ENCODE data around the gene HOXB2.
A peak's percentile ranks its signal among the peaks of the same experiment; 100 is the strongest.

Gene HOXB2

GRCh38 chr17:48545022-48545375 is at the start of gene HOXB2:
Gene HOXB2, minus strand, starts transcription at chr17:48545109. Its CDS starts 198 bp downstream, at chr17:48544911.
- no peaks in the 10 kb centered on the region for H3K36me3 ChIP-seq (ENCODE audit: control insufficient read depth, insufficient read depth, low read length)
- peak within 1 kb of the TSS; percentile 68 for H3K9ac ChIP-seq (ENCODE audit: low read length)
- H3K4me3 ChIP-seq (ENCODE audit: low read length): no peak within 1 kb of the TSS
- H3K9me3 ChIP-seq (ENCODE audit: control insufficient read depth, low read length): no peaks in the 10 kb centered on the region
- H3K27me3 ChIP-seq (ENCODE audit: control insufficient read depth, insufficient read depth, low read length): peaks cover 84% of the 10 kb centered on the region
- peaks cover 4% of the 10 kb centered on the region for H3K4me1 ChIP-seq (ENCODE audit: control insufficient read depth, insufficient read depth, low read length)

DNA sequence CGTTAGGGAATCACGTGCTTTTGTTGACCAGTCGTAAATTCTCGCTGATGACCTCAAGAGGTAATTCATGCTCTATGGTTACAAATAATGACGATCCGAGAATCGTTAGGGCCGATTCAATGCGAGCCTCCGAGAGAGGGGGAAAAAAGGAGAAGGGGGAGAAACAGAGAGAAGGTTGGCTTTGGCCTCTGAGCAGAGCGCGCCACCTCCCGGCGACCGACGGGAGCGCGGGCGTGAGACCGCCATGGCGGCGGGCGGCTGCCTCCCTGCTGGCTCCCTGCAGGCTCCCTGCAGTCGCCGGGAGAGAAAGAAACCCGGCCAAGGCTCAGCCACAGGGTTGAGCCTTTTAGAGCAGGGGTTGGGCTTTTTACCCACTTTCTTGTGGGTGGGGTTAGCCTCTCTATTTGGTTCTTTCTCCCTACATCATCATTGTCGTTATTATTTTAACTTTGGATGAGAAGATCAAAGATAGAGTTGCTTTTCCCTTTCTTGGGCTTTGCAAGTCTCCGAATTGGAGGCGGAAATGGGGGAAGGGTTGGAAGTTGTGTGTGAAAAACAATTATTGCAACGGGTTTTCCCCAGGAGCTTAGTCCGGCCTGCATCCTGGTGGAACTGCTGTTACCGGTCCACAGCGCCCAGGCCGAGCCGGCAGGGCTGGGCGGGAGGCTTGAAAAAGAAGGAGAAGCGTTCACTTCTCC is 49.1 kb upstream of the HOXB2 start:
- H3K36me3 ChIP-seq (ENCODE audit: control insufficient read depth, insufficient read depth, low read length): no peaks in the 10 kb centered on the region
- H3K9ac ChIP-seq (ENCODE audit: low read length): peak overlapping the region; percentile 23
- H3K4me1 ChIP-seq (ENCODE audit: control insufficient read depth, insufficient read depth, low read length): peaks cover 12% of the 10 kb centered on the region
- no peaks in the 10 kb centered on the region for H3K9me3 ChIP-seq (ENCODE audit: control insufficient read depth, low read length)
- H3K27me3 ChIP-seq (ENCODE audit: control insufficient read depth, insufficient read depth, low read length): peaks cover 95% of the 10 kb centered on the region
- no peak overlapping the region for H3K4me3 ChIP-seq (ENCODE audit: low read length)

- H3K27me3 ChIP-seq (ENCODE audit: control insufficient read depth, insufficient read depth, low read length): peaks cover 95% of the 10 kb centered on the region
- H3K9ac ChIP-seq (ENCODE audit: low read length): peak within 1 kb of the TSS; percentile 50
- H3K36me3 ChIP-seq (ENCODE audit: control insufficient read depth, insufficient read depth, low read length): no peaks in the 10 kb centered on the region
- no peaks in the 10 kb centered on the region for H3K9me3 ChIP-seq (ENCODE audit: control insufficient read depth, low read length)
- H3K4me3 ChIP-seq (ENCODE audit: low read length): no peak within 1 kb of the TSS
- peaks cover 12% of the 10 kb centered on the region for H3K4me1 ChIP-seq (ENCODE audit: control insufficient read depth, insufficient read depth, low read length)
These were observed 48.4 kb upstream of the HOXB2 start, which contains the start of gene HOXB5 for GRCh38 chr17:48593126-48593829. Gene HOXB5, minus strand, starts transcription at chr17:48593779. Its CDS starts 97 bp downstream, at chr17:48593682.

GRCh38 chr17:48592577-48592976 is 47.7 kb upstream of the HOXB2 start:
- peaks cover 12% of the 10 kb centered on the region for H3K4me1 ChIP-seq (ENCODE audit: control insufficient read depth, insufficient read depth, low read length)
- H3K9ac ChIP-seq (ENCODE audit: low read length): peak overlapping the region; percentile 50
- no peaks in the 10 kb centered on the region for H3K36me3 ChIP-seq (ENCODE audit: control insufficient read depth, insufficient read depth, low read length)
- no peaks in the 10 kb centered on the region for H3K9me3 ChIP-seq (ENCODE audit: control insufficient read depth, low read length)
- H3K27me3 ChIP-seq (ENCODE audit: control insufficient read depth, insufficient read depth, low read length): peaks cover 95% of the 10 kb centered on the region
- H3K4me3 ChIP-seq (ENCODE audit: low read length): no peak overlapping the region

DNA sequence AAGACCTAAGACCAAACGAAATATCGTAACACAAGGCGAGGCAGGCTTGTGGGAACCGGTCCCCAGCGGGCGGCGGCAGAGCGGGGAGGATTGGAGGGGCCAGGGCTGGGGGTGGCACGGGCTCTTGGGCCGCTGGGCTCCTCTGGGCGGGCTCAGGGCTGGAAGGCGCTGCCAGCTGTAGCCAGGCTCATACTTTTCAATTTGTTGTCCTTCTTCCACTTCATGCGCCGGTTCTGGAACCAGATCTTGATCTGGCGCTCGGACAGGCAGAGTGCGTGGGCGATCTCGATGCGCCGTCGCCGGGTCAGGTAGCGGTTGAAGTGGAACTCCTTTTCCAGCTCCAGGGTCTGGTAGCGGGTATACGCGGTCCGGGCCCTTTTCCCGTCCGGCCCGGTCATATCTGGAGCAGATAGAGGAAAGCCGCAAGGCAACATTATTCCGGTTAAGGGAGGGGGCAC is 47.2 kb upstream of the HOXB2 start:
- Histone ChIP-seq H3K9me3 (ENCODE audit: control insufficient read depth, low read length) (no peaks in the 10 kb centered on the region), H3K4me1 (ENCODE audit: control insufficient read depth, insufficient read depth, low read length) (peaks cover 16% of the 10 kb centered on the region), H3K36me3 (ENCODE audit: control insufficient read depth, insufficient read depth, low read length) (no peaks in the 10 kb centered on the region), H3K4me3 (ENCODE audit: low read length) (no peak overlapping the region), H3K9ac (ENCODE audit: low read length) (peak overlapping the region; percentile 5), H3K27me3 (ENCODE audit: control insufficient read depth, insufficient read depth, low read length) (peaks cover 95% of the 10 kb centered on the region)

DNA sequence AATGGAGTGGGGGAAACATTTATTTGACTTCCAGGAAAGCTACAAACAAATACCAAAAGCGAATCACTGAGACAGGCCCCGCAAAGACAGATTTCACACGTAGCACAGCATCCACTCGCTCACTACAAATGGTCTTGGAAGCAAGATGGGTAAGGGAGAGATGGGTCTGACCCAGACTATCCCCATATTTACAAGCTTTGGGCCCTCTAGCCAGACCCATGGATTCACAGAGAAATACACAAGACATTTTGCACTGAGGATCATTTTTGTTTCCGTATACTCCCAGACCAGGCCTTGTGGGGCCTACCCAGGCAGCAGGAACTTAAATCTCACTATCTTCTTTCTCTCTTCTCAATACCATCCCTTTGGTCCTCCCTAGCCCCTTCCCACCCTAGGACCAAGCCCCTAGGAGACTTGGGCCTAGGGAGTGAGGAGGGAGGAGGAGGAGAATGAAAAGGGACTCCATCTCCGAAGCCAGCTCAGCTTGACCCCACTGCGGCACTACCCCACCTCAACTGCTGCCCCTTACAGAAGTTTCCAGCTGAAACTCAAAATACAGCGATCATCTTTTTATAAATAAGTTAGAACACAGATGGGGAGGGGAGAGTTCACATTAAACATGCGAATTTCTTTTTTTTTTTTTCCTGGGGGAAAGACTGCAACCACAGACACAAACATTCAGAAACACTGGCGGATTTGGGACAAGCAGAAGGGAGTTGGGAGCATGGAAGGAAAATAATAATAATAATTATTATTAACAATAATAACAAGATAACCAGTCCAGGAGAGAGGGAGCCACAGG is 46.5 kb upstream of the HOXB2 start:
- Histone ChIP-seq H3K4me1 (ENCODE audit: control insufficient read depth, insufficient read depth, low read length) (peaks cover 13% of the 10 kb centered on the region), H3K36me3 (ENCODE audit: control insufficient read depth, insufficient read depth, low read length) (no peaks in the 10 kb centered on the region), H3K27me3 (ENCODE audit: control insufficient read depth, insufficient read depth, low read length) (peaks cover 95% of the 10 kb centered on the region), H3K4me3 (ENCODE audit: low read length) (no peak overlapping the region), H3K9me3 (ENCODE audit: control insufficient read depth, low read length) (no peaks in the 10 kb centered on the region), H3K9ac (ENCODE audit: low read length) (peak overlapping the region; percentile 5)

GRCh38 chr17:48590607-48591161 is 45.8 kb upstream of the HOXB2 start:
- H3K36me3 ChIP-seq (ENCODE audit: control insufficient read depth, insufficient read depth, low read length): no peaks in the 10 kb centered on the region
- peak overlapping the region; percentile 54 for H3K9ac ChIP-seq (ENCODE audit: low read length)
- no peaks in the 10 kb centered on the region for H3K9me3 ChIP-seq (ENCODE audit: control insufficient read depth, low read length)
- peaks cover 13% of the 10 kb centered on the region for H3K4me1 ChIP-seq (ENCODE audit: control insufficient read depth, insufficient read depth, low read length)
- no peak overlapping the region for H3K4me3 ChIP-seq (ENCODE audit: low read length)
- H3K27me3 ChIP-seq (ENCODE audit: control insufficient read depth, insufficient read depth, low read length): peaks cover 95% of the 10 kb centered on the region

DNA sequence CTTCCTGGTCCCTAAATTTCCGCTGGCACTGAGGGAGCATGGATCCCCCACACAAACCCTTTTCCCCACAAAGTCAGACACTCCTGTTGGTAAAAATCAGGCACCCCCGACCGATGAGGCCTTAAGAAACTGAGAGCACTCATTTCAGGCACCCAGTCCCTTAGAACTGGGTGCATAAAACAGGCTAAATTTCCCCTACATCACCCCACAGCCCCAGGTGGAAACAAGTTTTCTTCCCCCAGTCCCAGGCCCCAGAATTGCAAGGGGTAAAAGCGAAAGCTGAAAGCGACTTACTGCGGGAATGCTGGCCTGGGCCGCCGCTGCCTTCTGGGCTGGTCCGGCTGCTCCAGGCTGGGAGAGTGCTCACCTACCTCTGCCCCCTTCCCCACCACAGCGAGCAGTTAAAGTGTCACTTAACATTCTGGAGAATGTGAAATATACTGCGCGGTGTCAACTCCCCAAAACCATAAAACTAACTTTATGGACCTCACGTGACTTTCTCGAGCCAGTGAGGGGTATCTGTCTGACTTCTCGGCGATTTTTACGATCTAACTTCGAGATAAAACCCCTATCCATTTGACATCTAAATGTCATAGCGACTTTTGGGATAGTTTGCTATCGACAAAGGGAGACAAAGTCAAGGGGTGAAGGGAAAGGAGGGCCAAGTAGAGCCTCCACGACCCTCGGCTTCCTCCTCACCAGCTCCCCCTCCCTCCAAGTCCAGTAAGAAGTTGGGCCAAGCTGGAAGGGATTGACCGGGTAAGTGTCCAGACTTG is 45.1 kb upstream of the HOXB2 start, which contains the start of gene HOXB3:
TSS of gene HOXB3 (minus strand) at position 411 of the 776 bp plus-strand sequence. CDS start 37,767 bp downstream, outside the sequence.
- Histone ChIP-seq H3K4me3 (ENCODE audit: low read length) (no peak within 1 kb of the TSS), H3K36me3 (ENCODE audit: control insufficient read depth, insufficient read depth, low read length) (no peaks in the 10 kb centered on the region), H3K4me1 (ENCODE audit: control insufficient read depth, insufficient read depth, low read length) (peaks cover 12% of the 10 kb centered on the region), H3K9me3 (ENCODE audit: control insufficient read depth, low read length) (no peaks in the 10 kb centered on the region), H3K27me3 (ENCODE audit: control insufficient read depth, insufficient read depth, low read length) (peaks cover 95% of the 10 kb centered on the region), H3K9ac (ENCODE audit: low read length) (peak within 1 kb of the TSS; percentile 54)

DNA sequence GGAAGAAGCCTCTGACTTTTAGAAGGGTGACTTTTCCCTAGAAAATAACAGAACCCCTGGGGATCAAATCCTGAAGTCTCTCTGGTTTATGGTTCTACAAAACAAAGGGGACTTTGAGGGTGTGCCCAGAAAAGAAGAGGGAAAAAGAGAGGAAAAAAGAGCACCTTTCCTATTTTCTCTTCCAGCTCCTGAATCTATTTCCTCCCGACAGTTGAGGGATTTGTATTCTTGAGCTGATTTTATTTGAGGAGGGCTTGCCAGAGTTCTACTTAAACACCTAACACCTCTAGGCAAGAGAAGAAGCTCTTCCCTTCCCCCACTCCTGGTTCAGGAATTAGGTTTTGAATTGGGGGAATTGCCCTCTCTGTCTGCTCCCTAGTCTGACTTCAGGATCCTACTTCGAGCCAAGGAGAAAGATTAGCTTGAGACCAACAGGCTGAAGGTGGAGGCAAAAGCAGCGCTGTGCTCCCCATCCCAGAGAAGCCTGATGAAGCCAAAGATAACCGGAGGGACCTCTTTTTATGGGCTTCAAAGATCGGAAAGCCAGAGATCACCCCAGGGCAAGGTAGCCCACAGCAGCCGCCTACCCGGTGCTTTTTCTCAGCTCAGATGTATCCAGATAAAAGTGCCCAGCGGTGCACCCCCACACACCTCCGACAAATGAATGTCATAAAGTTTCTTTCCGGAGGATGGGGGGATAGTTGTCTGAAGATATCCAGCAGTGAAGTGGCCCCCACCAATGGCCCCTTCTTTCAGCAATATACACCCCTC is 44.3 kb upstream of the HOXB2 start:
- Histone ChIP-seq H3K36me3 (ENCODE audit: control insufficient read depth, insufficient read depth, low read length) (no peaks in the 10 kb centered on the region), H3K27me3 (ENCODE audit: control insufficient read depth, insufficient read depth, low read length) (peaks cover 94% of the 10 kb centered on the region), H3K9ac (ENCODE audit: low read length) (peak overlapping the region; percentile 54), H3K4me1 (ENCODE audit: control insufficient read depth, insufficient read depth, low read length) (peaks cover 13% of the 10 kb centered on the region), H3K9me3 (ENCODE audit: control insufficient read depth, low read length) (no peaks in the 10 kb centered on the region), H3K4me3 (ENCODE audit: low read length) (no peak overlapping the region)

GRCh38 chr17:48588528-48588927 is 43.6 kb upstream of the HOXB2 start:
- H3K4me3 ChIP-seq (ENCODE audit: low read length): no peak overlapping the region
- peaks cover 16% of the 10 kb centered on the region for H3K4me1 ChIP-seq (ENCODE audit: control insufficient read depth, insufficient read depth, low read length)
- no peaks in the 10 kb centered on the region for H3K36me3 ChIP-seq (ENCODE audit: control insufficient read depth, insufficient read depth, low read length)
- H3K9me3 ChIP-seq (ENCODE audit: control insufficient read depth, low read length): no peaks in the 10 kb centered on the region
- peak overlapping the region; percentile 54 for H3K9ac ChIP-seq (ENCODE audit: low read length)
- peaks cover 98% of the 10 kb centered on the region for H3K27me3 ChIP-seq (ENCODE audit: control insufficient read depth, insufficient read depth, low read length)

All from mucosa of stomach (tissue), 1 donor.